ENCODE measurements around the gene HOXC10. TPM values are rescaled to one million over a fixed set of nuclear protein-coding genes. Genes with fewer than 3 reads are reported as not detected.

HOXC10 gene
- total and polyA plus RNA-seq, 7 donors: not detected

- intact Hi-C loops (cut with DNase I): no loop called here
- TF ChIP-seq POLR2A (IDR thresholded peaks at IDR 0.05): no peak
- no peak for TF ChIP-seq POLR2AphosphoS5 (IDR thresholded peaks at IDR 0.05)
- TF ChIP-seq CTCF (IDR thresholded peaks at IDR 0.05): no peak
- TF ChIP-seq EP300 (IDR thresholded peaks at IDR 0.05): no peak
- Histone ChIP-seq H3K27me3 (peaks cover 78 to 100% (median 99%) of the 10 kb centered on the region in 3 donors), H3K9me3 (no peaks in the 10 kb centered on the region), H3K36me3 (no peaks in the 10 kb centered on the region), H3K4me1 (peaks cover 0 to 30% (median 26%) of the 10 kb centered on the region in 4 donors), H3K4me3 (no peak overlapping the region), H3K27ac (no peak overlapping the region)
- DNase-seq: no peak
- WGBS, 2 donors: 17 to 34% methylated on average over 9 of the region's 9 CpGs
Measured at GRCh38 chr12:53976823-53977595, 7.9 kb upstream of the HOXC10 start.

- Histone ChIP-seq H3K27ac (no peak overlapping the region), H3K4me3 (no peak overlapping the region), H3K36me3 (no peaks in the 10 kb centered on the region), H3K4me1 (peaks cover 0 to 30% (median 26%) of the 10 kb centered on the region in 4 donors), H3K27me3 (peaks cover 78 to 100% (median 99%) of the 10 kb centered on the region in 3 donors), H3K9me3 (no peaks in the 10 kb centered on the region)
- WGBS, 2 donors: 3 to 5% methylated on average over 11 of the region's 11 CpGs
- TF ChIP-seq CTCF (IDR thresholded peaks at IDR 0.05): no peak
- TF ChIP-seq EP300 (IDR thresholded peaks at IDR 0.05): no peak
- DNase-seq: no peak
- intact Hi-C loops (cut with DNase I): no loop called here
Measured at GRCh38 chr12:53977596-53978445, 7.1 kb upstream of the HOXC10 start.

GRCh38 chr12:53978477-53979356, 6.2 kb upstream of the HOXC10 start:
- peaks cover 78 to 100% (median 99%) of the 10 kb centered on the region in 3 donors for H3K27me3 ChIP-seq
- no peak for DNase-seq
- no peak for TF ChIP-seq CTCF (IDR thresholded peaks at IDR 0.05)
- TF ChIP-seq POLR2AphosphoS5 (IDR thresholded peaks at IDR 0.05): no peak
- TF ChIP-seq EP300 (IDR thresholded peaks at IDR 0.05): no peak
- TF ChIP-seq POLR2A (IDR thresholded peaks at IDR 0.05): no peak

GRCh38 chr12:53980104-53980801, 4.7 kb upstream of the HOXC10 start:
- intact Hi-C loops (cut with DNase I): no loop called here
- Histone ChIP-seq H3K9me3 (no peaks in the 10 kb centered on the region), H3K27ac (no peak overlapping the region), H3K27me3 (peaks cover 78 to 100% (median 99%) of the 10 kb centered on the region in 3 donors), H3K4me1 (peaks cover 0 to 19% (median 15%) of the 10 kb centered on the region in 4 donors), H3K36me3 (no peaks in the 10 kb centered on the region), H3K4me3 (no peak overlapping the region)
- TF ChIP-seq POLR2A (IDR thresholded peaks at IDR 0.05) (no peak), POLR2AphosphoS5 (IDR thresholded peaks at IDR 0.05) (no peak), CTCF (IDR thresholded peaks at IDR 0.05) (no peak), EP300 (IDR thresholded peaks at IDR 0.05) (no peak)
- 24 to 37% methylated on average over 7 of the region's 7 CpGs for WGBS, 2 donors
- no peak for DNase-seq

More at GRCh38 chr12:53978477-53979356, 6.2 kb upstream of the HOXC10 start:
- H3K4me1 ChIP-seq: peaks cover 0 to 21% (median 19%) of the 10 kb centered on the region in 4 donors
- H3K36me3 ChIP-seq: no peaks in the 10 kb centered on the region
- 4 to 11% methylated on average over 15 of the region's 15 CpGs for WGBS, 2 donors
- no peaks in the 10 kb centered on the region for H3K9me3 ChIP-seq
- no peak overlapping the region for H3K27ac ChIP-seq
- intact Hi-C loops (cut with DNase I): no loop called here
- H3K4me3 ChIP-seq: no peak overlapping the region
